ENCODE results near the gene ANKRD44. TPM values are rescaled to one million over a fixed set of nuclear protein-coding genes. Genes with fewer than 3 reads are reported as not detected.

The ANKRD44 gene
- total RNA-seq, 1 experiment from 2014 or later, result 7.8 TPM

DNA sequence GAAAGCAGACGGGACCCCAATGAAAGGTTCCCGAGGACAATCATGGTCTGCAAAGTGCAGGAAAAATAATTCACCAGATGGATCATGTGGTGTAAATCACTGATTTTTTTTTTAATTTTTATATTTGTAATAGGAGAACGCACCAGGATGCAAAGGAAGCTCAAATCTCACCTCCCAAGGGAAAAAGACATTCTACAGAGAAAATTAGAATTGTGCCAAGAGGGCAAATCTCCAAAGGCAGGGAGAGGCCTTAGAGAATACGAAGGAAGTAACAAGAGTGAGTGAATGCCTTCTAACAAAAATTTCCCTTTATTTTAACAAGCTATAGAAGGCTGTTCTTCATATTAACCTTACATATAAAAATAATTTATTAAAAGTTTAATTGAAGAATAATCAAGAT is 90.9 kb downstream of the ANKRD44 start:
- in situ Hi-C loops (cut with HindIII; ENCODE audit: low pct_unique_long_range_greater_than_20kb, low sequenced_read_pairs) (no loop called here), intact Hi-C loops (cut with micrococcal nuclease; ENCODE audit: unreplicated experiment) (no loop called here)
- BruUV-seq (replicated peaks), result no TSS peak
- no peak overlapping the region for H3K4me3 ChIP-seq (ENCODE audit: low read depth in 2 of 2, low read length in 2 of 2)
- H3K27me3 ChIP-seq (ENCODE audit: control insufficient read depth, insufficient read depth, low read length), result no peaks in the 10 kb centered on the region
- H3K27ac ChIP-seq (ENCODE audit: low read length), result no peak overlapping the region
- H3K4me1 ChIP-seq (ENCODE audit: control insufficient read depth, insufficient read depth, low read length), result no peaks in the 10 kb centered on the region
- H3K36me3 ChIP-seq (ENCODE audit: control insufficient read depth, insufficient read depth, low read length), result no peaks in the 10 kb centered on the region
- no peaks in the 10 kb centered on the region for H3K9me3 ChIP-seq (ENCODE audit: control insufficient read depth, insufficient read depth, low read depth, low read length)
- DNase-seq (ENCODE audit: low read depth, low spot score) (no peak), ATAC-seq (no peak)
- ChIA-PET POLR2A (no interaction called here), CTCF (no interaction called here)
- TF ChIP-seq SIN3A (IDR thresholded peaks at IDR 0.05; ENCODE audit: borderline replicate concordance, insufficient read depth, low read depth, low read length) (no peak), TCF7L2 (IDR thresholded peaks at IDR 0.05; ENCODE audit: low read depth, low read length) (no peak), POLR2AphosphoS5 (IDR thresholded peaks at IDR 0.05; ENCODE audit: low read depth, low read length) (no peak)
- TF ChIP-seq, protein P1, sequence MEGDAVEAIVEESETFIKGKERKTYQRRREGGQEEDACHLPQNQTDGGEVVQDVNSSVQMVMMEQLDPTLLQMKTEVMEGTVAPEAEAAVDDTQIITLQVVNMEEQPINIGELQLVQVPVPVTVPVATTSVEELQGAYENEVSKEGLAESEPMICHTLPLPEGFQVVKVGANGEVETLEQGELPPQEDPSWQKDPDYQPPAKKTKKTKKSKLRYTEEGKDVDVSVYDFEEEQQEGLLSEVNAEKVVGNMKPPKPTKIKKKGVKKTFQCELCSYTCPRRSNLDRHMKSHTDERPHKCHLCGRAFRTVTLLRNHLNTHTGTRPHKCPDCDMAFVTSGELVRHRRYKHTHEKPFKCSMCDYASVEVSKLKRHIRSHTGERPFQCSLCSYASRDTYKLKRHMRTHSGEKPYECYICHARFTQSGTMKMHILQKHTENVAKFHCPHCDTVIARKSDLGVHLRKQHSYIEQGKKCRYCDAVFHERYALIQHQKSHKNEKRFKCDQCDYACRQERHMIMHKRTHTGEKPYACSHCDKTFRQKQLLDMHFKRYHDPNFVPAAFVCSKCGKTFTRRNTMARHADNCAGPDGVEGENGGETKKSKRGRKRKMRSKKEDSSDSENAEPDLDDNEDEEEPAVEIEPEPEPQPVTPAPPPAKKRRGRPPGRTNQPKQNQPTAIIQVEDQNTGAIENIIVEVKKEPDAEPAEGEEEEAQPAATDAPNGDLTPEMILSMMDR (IDR thresholded peaks at IDR 0.05), result no peak
- TF ChIP-seq, protein P2, sequence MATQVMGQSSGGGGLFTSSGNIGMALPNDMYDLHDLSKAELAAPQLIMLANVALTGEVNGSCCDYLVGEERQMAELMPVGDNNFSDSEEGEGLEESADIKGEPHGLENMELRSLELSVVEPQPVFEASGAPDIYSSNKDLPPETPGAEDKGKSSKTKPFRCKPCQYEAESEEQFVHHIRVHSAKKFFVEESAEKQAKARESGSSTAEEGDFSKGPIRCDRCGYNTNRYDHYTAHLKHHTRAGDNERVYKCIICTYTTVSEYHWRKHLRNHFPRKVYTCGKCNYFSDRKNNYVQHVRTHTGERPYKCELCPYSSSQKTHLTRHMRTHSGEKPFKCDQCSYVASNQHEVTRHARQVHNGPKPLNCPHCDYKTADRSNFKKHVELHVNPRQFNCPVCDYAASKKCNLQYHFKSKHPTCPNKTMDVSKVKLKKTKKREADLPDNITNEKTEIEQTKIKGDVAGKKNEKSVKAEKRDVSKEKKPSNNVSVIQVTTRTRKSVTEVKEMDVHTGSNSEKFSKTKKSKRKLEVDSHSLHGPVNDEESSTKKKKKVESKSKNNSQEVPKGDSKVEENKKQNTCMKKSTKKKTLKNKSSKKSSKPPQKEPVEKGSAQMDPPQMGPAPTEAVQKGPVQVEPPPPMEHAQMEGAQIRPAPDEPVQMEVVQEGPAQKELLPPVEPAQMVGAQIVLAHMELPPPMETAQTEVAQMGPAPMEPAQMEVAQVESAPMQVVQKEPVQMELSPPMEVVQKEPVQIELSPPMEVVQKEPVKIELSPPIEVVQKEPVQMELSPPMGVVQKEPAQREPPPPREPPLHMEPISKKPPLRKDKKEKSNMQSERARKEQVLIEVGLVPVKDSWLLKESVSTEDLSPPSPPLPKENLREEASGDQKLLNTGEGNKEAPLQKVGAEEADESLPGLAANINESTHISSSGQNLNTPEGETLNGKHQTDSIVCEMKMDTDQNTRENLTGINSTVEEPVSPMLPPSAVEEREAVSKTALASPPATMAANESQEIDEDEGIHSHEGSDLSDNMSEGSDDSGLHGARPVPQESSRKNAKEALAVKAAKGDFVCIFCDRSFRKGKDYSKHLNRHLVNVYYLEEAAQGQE (IDR thresholded peaks at IDR 0.05; ENCODE audit: insufficient read depth in 1 of 2, low read depth in 2 of 2, low read length in 1 of 2), result no peak

DNA sequence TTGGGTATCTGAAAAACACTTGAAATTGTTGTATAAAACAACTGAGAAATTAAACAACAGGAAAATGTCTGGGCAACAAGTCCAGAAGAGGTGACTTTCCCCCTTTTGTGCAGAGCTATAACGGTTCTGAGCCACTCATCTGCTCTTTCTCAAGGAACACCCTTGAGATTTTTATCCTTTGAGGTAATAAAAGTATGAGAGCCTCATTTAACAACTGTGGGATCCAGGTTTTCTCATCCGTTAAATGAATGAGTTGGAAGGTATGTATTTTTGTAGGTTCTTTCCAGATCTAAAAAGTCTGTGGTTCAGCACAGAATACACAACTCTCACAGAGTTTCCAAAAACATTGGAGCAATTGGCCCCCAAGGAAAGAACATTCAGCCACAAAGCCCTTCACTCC is 93.0 kb downstream of the ANKRD44 start:
- no peaks in the 10 kb centered on the region for H3K4me1 ChIP-seq (ENCODE audit: control insufficient read depth, insufficient read depth, low read length)
- BruUV-seq (replicated peaks), result no TSS peak
- TF ChIP-seq TCF7L2 (IDR thresholded peaks at IDR 0.05; ENCODE audit: low read depth, low read length) (no peak), POLR2AphosphoS5 (IDR thresholded peaks at IDR 0.05; ENCODE audit: low read depth, low read length) (no peak), SIN3A (IDR thresholded peaks at IDR 0.05; ENCODE audit: borderline replicate concordance, insufficient read depth, low read depth, low read length) (no peak)
- TF ChIP-seq, protein P2 (IDR thresholded peaks at IDR 0.05; ENCODE audit: insufficient read depth in 1 of 2, low read depth in 2 of 2, low read length in 1 of 2), result no peak
- TF ChIP-seq, protein P1 (IDR thresholded peaks at IDR 0.05), result no peak
- intact Hi-C loops (cut with micrococcal nuclease; ENCODE audit: unreplicated experiment) (no loop called here), in situ Hi-C loops (cut with HindIII; ENCODE audit: low pct_unique_long_range_greater_than_20kb, low sequenced_read_pairs) (no loop called here)
- H3K36me3 ChIP-seq (ENCODE audit: control insufficient read depth, insufficient read depth, low read length), result no peaks in the 10 kb centered on the region
- ChIA-PET CTCF (no interaction called here), POLR2A (no interaction called here)
- no peak for ATAC-seq
- no peaks in the 10 kb centered on the region for H3K27me3 ChIP-seq (ENCODE audit: control insufficient read depth, insufficient read depth, low read length)
- no peaks in the 10 kb centered on the region for H3K9me3 ChIP-seq (ENCODE audit: control insufficient read depth, insufficient read depth, low read depth, low read length)
- no peak for DNase-seq (ENCODE audit: low read depth, low spot score)
- no peak overlapping the region for H3K27ac ChIP-seq (ENCODE audit: low read length)
- no peak overlapping the region for H3K4me3 ChIP-seq (ENCODE audit: low read depth in 2 of 2, low read length in 2 of 2)
